Thyroid gland (tissue), 4 donors: ENCODE data around the gene LILRB2. TPM values are rescaled to one million over a fixed set of nuclear protein-coding genes. Genes with fewer than 3 reads are reported as not detected.

ENCODE experiments used
- DNase-seq, 2 donors: peaks; one replicate each; pipeline ENCODE4 v3.0.0-alpha.2; 2019
- H3K27ac ChIP-seq, 3 donors: fragments of 200-600 bp; sonication (generic); 1 replicate in 2 of 3; 2 replicates in 1 of 3; pipeline ENCODE4 v1.5.1; 2016 to 2019; ENCODE audit warnings: mild to moderate bottlenecking in 1 of 3, moderate library complexity in 1 of 3
- H3K27me3 ChIP-seq: fragments of 200-600 bp; sonication (generic); one replicate; pipeline ENCODE4 v1.5.1; 2019
- H3K36me3 ChIP-seq, 2 donors: fragments of 200-600 bp; sonication (generic); one replicate each; pipeline ENCODE4 v1.5.1; 2016 to 2019
- H3K4me1 ChIP-seq, 2 donors: fragments of 200-600 bp; sonication (generic); one replicate each; pipeline ENCODE4 v1.5.1; 2017 to 2019
- H3K4me3 ChIP-seq, 3 donors: fragments of 200-600 bp; sonication (generic); replicated peaks in 1 of 3; 1 replicate in 2 of 3; 2 replicates in 1 of 3; pipeline ENCODE4 v1.5.1; 2016; ENCODE audit warnings: mild to moderate bottlenecking in 1 of 3
- H3K9me3 ChIP-seq: fragments of 200-600 bp; sonication (generic); one replicate; pipeline ENCODE4 v1.5.1; 2017
- CTCF ChIP-seq, 6 experiments: fragments of 200-600 bp in 3 of 6; fragments of 450-650 bp in 3 of 6; sonication (generic) in 3 of 6; IDR thresholded peaks; one replicate each; pipeline ENCODE4 v1.5.1; 2016 to 2019; ENCODE audit warnings: antibody characterized with exemption in 6 of 6, mild to moderate bottlenecking in 2 of 6, inconsistent platforms in 1 of 6, moderate library complexity in 1 of 6
- POLR2A ChIP-seq, 2 donors: fragments of 450-650 bp; IDR thresholded peaks; one replicate each; pipeline ENCODE4 v1.6.1; 2017; ENCODE audit warnings: antibody characterized with exemption in 2 of 2, mild to moderate bottlenecking in 2 of 2, moderate library complexity in 1 of 2
- WGBS, 2 donors: methylation state at CpG; one replicate each; pipeline ENCODE4 v1.1.5; 2017; 5-methylcytosine and 5-hydroxymethylcytosine counted together
- intact Hi-C: fragments of 100-400 bp; cut with DNase I; formaldehyde crosslinking; loops from one replicate; pipeline ENCODE4 v1.15.1; 2023
- total RNA-seq, 4 donors: library from RNA; depleted of rRNA; stranded (reverse); fragments of >200 nt; gene quantifications; one replicate each; pipeline ENCODE4 v1.2.3, GENCODE V29; 2016

Gene LILRB2
- total RNA-seq, 4 donors from 2014 or later, result 0.67 to 2.0 (median 1.1) TPM

- 69 to 73% methylated on average over 4 to 5 of the region's 6 CpGs for WGBS, 2 donors
- intact Hi-C loops, result no loop called here
- no peak for DNase-seq
- Histone ChIP-seq H3K9me3 (no peaks in the 10 kb centered on the region), H3K27me3 (no peaks in the 10 kb centered on the region), H3K4me3 (no peak overlapping the region), H3K36me3 (no peaks in the 10 kb centered on the region), H3K4me1 (no peaks in the 10 kb centered on the region), H3K27ac (no peak overlapping the region)
- TF ChIP-seq CTCF (IDR thresholded peaks at IDR 0.05), result no peak
- TF ChIP-seq POLR2A (IDR thresholded peaks at IDR 0.05), result no peak
These were observed 31.1 kb upstream of the LILRB2 start for GRCh38 chr19:54312011-54312410.

- H3K27me3 ChIP-seq, result no peaks in the 10 kb centered on the region
- no peaks in the 10 kb centered on the region for H3K9me3 ChIP-seq
- no peaks in the 10 kb centered on the region for H3K36me3 ChIP-seq
- H3K27ac ChIP-seq, result no peak overlapping the region
- intact Hi-C loops, result no loop called here
- TF ChIP-seq CTCF (IDR thresholded peaks at IDR 0.05), result no peak
- TF ChIP-seq POLR2A (IDR thresholded peaks at IDR 0.05), result no peak
- DNase-seq, result no peak
- no peaks in the 10 kb centered on the region for H3K4me1 ChIP-seq
- WGBS, 2 donors, result 61 to 65% methylated on average over 4 of the region's 5 CpGs
- H3K4me3 ChIP-seq, result no peak overlapping the region
These were observed 30.6 kb upstream of the LILRB2 start for GRCh38 chr19:54311486-54311885.

GRCh38 chr19:54310543-54310942 lies 29.6 kb upstream of the LILRB2 start:
- 76 to 85% methylated on average over 5 of the region's 5 CpGs for WGBS, 2 donors
- no peak for DNase-seq
- intact Hi-C loops, result no loop called here
- TF ChIP-seq CTCF (IDR thresholded peaks at IDR 0.05) (no peak), POLR2A (IDR thresholded peaks at IDR 0.05) (no peak)
- H3K36me3 ChIP-seq, result no peaks in the 10 kb centered on the region
- H3K27ac ChIP-seq, result no peak overlapping the region
- H3K4me3 ChIP-seq, result no peak overlapping the region
- H3K9me3 ChIP-seq, result no peaks in the 10 kb centered on the region
- H3K4me1 ChIP-seq, result no peaks in the 10 kb centered on the region
- no peaks in the 10 kb centered on the region for H3K27me3 ChIP-seq

- H3K9me3 ChIP-seq, result no peaks in the 10 kb centered on the region
- DNase-seq, result no peak
- no peak overlapping the region for H3K27ac ChIP-seq
- WGBS, 2 donors, result 71 to 75% methylated on average over 12 of the region's 12 CpGs
- H3K4me3 ChIP-seq, result no peak overlapping the region
- no peaks in the 10 kb centered on the region for H3K27me3 ChIP-seq
- no peaks in the 10 kb centered on the region for H3K4me1 ChIP-seq
- intact Hi-C loops, result no loop called here
- no peak for TF ChIP-seq CTCF (IDR thresholded peaks at IDR 0.05)
- no peak for TF ChIP-seq POLR2A (IDR thresholded peaks at IDR 0.05)
- H3K36me3 ChIP-seq, result no peaks in the 10 kb centered on the region
These were observed 28.9 kb upstream of the LILRB2 start for GRCh38 chr19:54309811-54310210.

- DNase-seq, result no peak
- Histone ChIP-seq H3K9me3 (no peaks in the 10 kb centered on the region), H3K27me3 (no peaks in the 10 kb centered on the region), H3K4me3 (no peak overlapping the region), H3K36me3 (no peaks in the 10 kb centered on the region), H3K4me1 (no peaks in the 10 kb centered on the region), H3K27ac (no peak overlapping the region)
- intact Hi-C loops, result no loop called here
- TF ChIP-seq POLR2A (IDR thresholded peaks at IDR 0.05) (no peak), CTCF (IDR thresholded peaks at IDR 0.05) (no peak)
- 81 to 88% methylated on average over 5 of the region's 5 CpGs for WGBS, 2 donors
These were observed 26.6 kb upstream of the LILRB2 start for GRCh38 chr19:54307389-54308020.
